Measurements from ENCODE around the gene DNMT1.
"Not testable (repeated sequence)": the region's sequence is repeated elsewhere in the genome, so short reads cannot be mapped to it uniquely, and the experiment has no call there.

Gene DNMT1

GRCh38 chr19:10184636-10185035, 10.1 kb downstream of the DNMT1 start:
- no peak overlapping the region for H3K4me3 ChIP-seq (ENCODE audit: low read depth, low read length)

GRCh38 chr19:10183926-10184325, 10.8 kb downstream of the DNMT1 start:
- no peak overlapping the region for H3K4me3 ChIP-seq (ENCODE audit: low read depth, low read length)

DNA sequence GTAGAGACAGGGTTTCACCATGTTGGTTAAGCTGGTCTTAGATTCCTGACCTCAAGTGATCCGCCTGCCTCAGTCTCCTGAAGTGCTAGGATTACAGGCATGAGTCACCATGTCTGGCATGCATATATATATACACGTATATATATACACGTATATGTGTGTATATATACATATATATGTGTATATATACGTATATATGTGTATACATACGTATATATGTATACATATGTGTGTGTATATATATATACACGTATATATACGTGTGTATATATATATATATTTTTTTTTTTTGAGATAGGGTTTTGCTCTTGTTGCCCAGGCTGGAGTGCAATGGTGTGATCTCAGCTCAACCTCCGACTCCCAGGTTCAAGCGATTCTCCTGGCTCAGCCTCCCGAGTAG, 11.9 kb downstream of the DNMT1 start:
- no peak overlapping the region for H3K4me3 ChIP-seq (ENCODE audit: low read depth, low read length)

GRCh38 chr19:10182076-10182475, 12.7 kb downstream of the DNMT1 start:
- no peak overlapping the region for H3K4me3 ChIP-seq (ENCODE audit: low read depth, low read length)

DNA sequence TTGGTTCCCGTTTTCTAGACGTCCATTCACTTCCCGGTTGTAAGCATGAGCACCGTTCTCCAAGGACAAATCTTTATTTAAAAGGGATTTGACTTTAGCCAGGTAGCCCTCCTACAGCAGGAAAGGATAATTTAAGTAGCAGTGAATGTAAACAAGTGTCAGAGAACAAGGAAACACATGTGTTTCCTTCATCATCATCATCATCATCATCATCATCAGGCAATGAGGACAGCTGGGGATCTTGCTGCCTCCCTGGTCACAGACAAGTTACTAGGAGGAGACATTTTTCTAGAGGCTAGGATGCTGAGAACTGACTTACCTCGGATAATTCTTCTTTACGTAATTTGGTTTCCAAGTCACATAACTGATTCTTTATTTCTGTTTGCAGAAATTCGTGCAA, 14.3 kb downstream of the DNMT1 start:
- H3K4me3 ChIP-seq (ENCODE audit: low read depth, low read length): no peak overlapping the region

DNA sequence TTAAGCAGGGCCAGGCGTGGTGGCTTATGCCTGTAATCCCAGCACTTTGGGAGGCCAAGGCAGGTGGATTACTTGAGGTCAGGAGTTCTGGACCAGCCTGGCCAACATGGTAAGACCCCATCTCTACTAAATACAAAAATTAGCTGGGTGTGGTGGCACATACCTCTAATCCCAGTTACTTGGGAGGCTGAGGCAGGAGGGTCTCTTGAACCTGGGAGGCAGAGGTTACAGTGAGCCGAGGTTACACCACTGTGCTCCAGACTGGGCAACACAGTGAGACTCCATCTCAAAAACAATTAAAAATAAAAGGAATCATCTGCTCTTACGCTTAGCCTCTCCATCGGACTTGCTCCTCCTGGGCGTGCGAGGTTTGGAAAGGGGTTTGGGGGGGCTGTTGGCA, 14.7 kb downstream of the DNMT1 start:
- H3K4me3 ChIP-seq (ENCODE audit: low read depth, low read length): not testable (repeated sequence)

- H3K4me3 ChIP-seq (ENCODE audit: low read depth, low read length): no peak overlapping the region
Measured at GRCh38 chr19:10173527-10173926, 21.2 kb downstream of the DNMT1 start.

DNA sequence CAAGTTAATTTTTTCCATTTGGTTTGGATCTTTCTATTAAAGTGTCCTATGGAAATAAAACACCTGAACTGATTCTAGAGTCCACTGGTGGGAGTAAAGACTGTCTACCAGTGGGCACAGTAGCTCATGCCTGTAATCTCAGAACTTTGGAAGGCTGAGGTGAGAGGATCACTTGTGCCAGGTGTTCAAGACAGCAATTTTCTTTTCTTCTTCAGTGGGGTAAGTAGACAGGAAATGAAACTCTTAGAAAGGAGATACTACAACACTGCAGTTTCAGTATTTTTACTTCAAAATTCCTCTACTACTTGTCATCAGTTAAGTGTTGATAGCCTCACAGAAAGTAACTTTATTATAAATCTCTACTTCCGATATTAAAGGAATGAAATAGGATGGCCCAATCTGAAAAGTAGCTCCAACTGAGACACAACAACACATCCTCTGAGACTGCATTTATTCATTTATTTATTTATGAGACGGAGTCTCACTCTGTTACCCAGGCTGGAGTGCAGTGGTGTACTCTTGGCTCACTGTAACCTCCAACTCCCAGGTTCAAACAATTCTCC, 26.3 kb downstream of the DNMT1 start:
- H3K4me3 ChIP-seq (ENCODE audit: low read depth, low read length): no peak overlapping the region

DNA sequence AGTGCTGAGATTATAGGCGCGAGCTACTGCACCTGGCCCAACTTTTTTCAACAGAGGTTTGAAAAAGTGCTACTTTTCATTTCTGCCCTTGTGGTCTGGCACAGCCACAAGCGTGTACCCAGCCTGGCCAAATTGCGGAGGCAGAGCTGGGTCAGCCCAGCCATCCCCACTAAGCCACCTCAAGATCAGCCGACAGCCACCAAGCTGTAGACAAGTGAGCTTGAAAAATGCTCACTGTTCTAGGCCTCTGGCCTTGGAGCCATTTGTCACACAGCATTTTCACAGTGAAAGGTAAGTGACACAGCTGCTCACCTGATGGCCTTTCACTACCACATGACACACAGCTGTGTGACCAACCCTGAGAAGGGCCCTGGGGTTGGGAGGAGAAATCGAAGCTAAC, 27.3 kb downstream of the DNMT1 start:
- no peak overlapping the region for H3K4me3 ChIP-seq (ENCODE audit: low read depth, low read length)

DNA sequence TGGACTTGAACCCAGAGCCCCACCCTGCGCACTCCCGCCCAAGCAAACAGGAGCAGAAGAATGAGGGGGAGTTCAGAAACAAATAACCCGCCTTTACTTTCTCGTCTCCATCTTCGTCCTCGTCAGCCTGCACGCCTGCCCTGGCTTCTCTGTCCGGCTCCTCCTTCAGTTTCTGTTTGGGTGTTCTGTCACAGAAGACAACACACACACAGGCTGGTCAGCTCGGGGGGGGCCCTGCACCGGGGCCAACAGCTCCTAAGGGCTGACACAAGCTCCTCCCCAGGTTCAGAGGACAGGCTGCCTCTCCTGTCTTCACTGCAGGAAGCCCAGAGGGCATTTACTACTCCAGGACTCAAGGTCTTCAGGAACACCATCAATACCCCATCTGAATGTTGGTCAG, 28.3 kb downstream of the DNMT1 start:
- not testable (repeated sequence) for H3K4me3 ChIP-seq (ENCODE audit: low read depth, low read length)

GRCh38 chr19:10166046-10166445, 28.7 kb downstream of the DNMT1 start:
- H3K4me3 ChIP-seq (ENCODE audit: low read depth, low read length): no peak overlapping the region

DNA sequence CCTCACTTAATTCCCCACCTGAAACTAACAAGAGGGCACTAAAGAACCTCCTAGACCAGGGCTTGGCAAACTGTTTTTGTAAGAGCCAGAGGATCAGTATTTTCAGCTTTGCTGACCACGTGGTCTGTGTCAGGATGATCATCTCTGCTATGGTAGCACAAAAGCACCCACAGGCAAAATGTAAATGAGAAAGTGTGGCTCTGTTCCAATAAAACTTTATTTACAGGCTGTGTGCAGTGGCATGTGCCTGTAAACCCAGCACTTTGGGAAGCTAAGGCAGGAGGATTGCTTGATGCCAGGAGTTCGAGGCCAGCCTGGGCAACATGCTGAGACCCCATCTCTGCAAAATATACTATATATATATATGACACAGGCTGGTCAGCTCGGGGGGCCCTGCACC, 31.2 kb downstream of the DNMT1 start:
- H3K4me3 ChIP-seq (ENCODE audit: low read depth, low read length): no peak overlapping the region

GRCh38 chr19:10159610-10160009, 35.1 kb downstream of the DNMT1 start:
- H3K4me3 ChIP-seq (ENCODE audit: low read depth, low read length): no peak overlapping the region

- no peak overlapping the region for H3K4me3 ChIP-seq (ENCODE audit: low read depth, low read length)
Measured at GRCh38 chr19:10158485-10158884, 36.3 kb downstream of the DNMT1 start.

DNA sequence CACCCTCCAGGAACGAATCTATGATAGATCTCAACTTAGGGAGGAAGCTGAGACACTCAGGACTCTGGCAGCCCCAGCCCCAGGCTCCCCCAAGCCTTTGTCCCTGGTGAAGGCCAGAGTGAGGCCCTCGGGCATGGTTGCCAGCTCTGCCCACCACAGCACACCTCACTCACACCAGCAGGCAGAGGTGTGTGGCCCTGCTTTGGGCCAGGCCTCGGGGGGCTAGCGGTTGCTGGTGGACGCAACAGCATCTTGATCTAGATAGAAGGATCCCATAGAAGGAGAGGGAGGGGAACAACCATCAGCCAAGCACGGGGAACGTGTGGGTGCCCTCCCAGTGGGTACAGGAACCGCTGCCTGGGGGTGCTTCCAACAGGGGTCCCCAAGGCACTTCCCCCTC, 36.7 kb downstream of the DNMT1 start:
- H3K4me3 ChIP-seq (ENCODE audit: low read depth, low read length): no peak overlapping the region

DNA sequence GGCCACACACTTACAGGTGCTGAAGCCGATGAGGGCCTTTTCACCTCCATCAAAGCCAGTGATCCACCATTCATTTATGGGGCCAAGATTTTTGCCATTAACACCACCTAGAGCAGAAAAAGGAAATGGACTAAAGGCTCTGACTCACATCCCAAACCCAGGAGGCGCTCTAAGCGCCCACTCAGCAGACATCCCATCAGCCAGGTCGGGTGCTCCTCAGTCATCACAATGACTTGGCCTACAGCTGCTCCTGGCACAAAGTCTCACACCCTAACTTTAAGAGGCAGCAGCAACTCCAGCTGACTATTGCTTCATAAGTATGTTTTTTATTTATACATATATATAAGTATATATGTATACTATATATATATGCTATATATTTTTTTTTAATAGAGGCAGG, 38.9 kb downstream of the DNMT1 start:
- H3K4me3 ChIP-seq (ENCODE audit: low read depth, low read length): no peak overlapping the region

- H3K4me3 ChIP-seq (ENCODE audit: low read depth, low read length): no peak overlapping the region
Measured at GRCh38 chr19:10152100-10152499, 42.7 kb downstream of the DNMT1 start.

DNA sequence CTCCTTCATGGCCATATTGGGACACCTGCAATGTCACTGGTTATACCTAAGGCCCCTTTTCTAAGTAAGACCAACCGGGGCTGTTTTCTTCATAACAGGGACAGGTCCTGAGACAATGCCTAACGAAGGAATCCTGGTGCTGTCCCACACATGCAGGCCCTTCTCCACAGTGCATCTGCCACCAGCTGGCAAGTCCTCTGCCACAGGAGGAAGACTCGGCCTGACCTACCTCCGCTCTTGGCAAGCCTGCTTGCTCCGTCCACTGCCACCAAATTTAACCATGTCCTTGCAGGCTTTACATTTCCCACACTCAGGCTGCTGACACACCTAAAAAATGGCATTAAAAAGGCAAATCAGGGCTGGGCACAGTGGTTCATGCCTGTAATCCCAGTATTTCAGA, 43.2 kb downstream of the DNMT1 start:
- H3K4me3 ChIP-seq (ENCODE audit: low read depth, low read length): no peak overlapping the region

- H3K4me3 ChIP-seq (ENCODE audit: low read depth, low read length): no peak overlapping the region
Measured at GRCh38 chr19:10149427-10149826, 45.3 kb downstream of the DNMT1 start.

- no peak overlapping the region for H3K4me3 ChIP-seq (ENCODE audit: low read depth, low read length)
Measured at GRCh38 chr19:10146142-10146541, 48.6 kb downstream of the DNMT1 start.

DNA sequence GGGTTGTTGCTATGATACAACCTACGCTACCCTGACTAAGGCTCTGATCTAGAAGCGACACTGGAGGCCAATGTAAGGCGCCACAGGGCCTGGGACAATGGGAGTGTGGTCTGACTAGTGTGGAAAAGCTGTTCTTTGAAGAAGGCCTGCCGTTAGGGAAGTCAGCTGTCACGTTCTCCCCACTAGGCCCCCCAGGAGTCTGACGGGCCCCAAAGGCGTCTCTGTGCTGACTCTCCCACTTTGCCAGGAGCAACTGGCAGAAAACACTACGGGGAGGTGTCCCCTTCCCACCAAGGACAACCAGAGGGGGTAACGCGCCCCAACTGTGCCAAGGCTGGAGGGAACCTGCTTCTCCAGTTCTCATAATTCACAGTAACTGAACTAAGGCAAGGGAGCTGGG, 49.7 kb downstream of the DNMT1 start:
- no peak overlapping the region for H3K4me3 ChIP-seq (ENCODE audit: low read depth, low read length)

GRCh38 chr19:10144361-10144760, 50.4 kb downstream of the DNMT1 start:
- H3K4me3 ChIP-seq (ENCODE audit: low read depth, low read length): no peak overlapping the region

- no peak overlapping the region for H3K4me3 ChIP-seq (ENCODE audit: low read depth, low read length)
Measured at GRCh38 chr19:10143681-10144080, 51.1 kb downstream of the DNMT1 start.
